Fibroblast of upper back skin (primary cell): ENCODE results near the gene TLR3.
"Not testable (repeated sequence)": the region's sequence is repeated elsewhere in the genome, so short reads cannot be mapped to it uniquely, and the experiment has no call there.

ENCODE experiments used
- DNase-seq: peaks from one replicate; pipeline ENCODE4 v3.0.0-alpha.2; 2013

TLR3 gene

DNA sequence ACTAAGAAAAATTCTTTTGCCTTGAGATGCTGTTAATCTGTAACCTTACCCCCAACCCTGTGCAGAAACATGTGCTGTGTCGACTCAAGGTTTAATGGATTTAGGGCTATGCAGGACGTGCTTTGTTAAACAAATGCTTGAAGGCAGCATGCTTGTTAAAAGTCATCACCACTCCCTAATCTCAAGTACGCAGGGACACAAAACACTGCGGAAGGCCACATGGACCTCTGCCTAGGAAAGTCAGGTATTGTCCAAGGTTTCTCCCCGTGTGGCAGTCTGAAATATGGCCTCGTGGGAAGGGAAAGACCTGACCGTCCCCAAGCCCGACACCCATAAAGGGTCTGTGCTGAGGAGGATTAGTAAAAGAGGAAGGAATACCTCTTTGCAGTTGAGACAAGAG is 18.8 kb upstream of the TLR3 start:
- DNase-seq, result not testable (repeated sequence)

GRCh38 chr4:186051096-186051495 is 17.9 kb upstream of the TLR3 start:
- no peak for DNase-seq

- DNase-seq, result no peak
Observed at GRCh38 chr4:186058253-186058979, 10.5 kb upstream of the TLR3 start.

GRCh38 chr4:186058980-186059316 is 10.0 kb upstream of the TLR3 start:
- no peak for DNase-seq

DNA sequence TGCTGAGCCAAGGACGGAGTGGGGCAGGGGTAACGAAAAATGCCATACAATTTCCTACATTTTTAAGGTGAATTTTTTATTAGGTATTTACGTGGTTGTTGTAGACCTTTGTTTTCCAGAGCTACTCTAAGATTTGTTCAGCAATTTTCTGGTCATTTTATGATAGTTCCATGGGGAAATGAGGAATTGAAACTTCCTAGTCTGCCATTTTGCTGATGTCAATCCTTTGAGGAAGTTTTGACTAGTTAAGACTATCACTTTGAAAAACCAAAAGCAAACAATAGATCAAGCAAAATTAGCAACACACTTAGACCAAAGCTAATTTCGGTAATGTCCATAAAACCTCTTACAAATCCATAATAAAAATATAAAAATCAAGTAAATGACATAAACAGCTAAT is 7.0 kb upstream of the TLR3 start:
- DNase-seq, result no peak

GRCh38 chr4:186067757-186068385 is 1.1 kb upstream of the TLR3 start:
- DNase-seq, result peak; percentile 54

DNA sequence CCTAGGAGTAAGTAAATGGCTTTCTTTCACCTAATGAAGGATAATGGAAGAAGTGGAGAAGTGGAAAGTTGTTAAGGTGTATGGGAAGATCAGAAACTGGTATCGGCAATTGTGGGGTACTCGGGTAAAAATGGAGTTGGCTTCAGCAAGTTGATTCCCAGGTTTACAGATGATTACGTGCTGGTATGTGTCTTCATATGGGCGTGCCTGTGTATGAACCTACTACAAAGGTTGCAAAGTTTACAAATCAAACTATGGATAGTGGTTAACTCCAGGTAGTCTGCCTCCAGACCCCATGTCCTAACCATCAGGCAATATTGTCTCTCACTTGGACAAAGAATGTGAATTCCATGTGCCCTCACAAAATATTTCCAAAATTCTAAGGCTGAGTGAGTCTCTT is 773 bp downstream of the TLR3 start:
- DNase-seq, result no peak

DNA sequence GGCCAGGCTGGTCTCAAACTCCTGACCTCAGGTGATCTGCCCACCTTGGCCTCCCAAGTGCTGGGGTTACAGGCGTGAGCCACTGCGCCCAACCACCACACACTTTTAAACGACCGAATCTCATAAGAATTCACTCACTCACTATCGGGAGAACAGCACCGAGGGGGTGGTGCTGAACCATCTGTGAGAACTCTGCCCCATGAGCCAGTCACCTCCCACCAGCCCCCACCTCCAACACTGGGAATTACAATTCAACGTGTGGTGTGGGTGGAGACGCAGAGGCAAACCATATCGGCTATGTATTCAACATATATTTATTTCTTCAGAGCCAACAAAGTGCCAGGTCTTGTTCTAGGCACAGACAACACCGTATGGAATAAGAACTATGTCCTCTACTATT is 3.6 kb downstream of the TLR3 start:
- DNase-seq, result no peak

DNA sequence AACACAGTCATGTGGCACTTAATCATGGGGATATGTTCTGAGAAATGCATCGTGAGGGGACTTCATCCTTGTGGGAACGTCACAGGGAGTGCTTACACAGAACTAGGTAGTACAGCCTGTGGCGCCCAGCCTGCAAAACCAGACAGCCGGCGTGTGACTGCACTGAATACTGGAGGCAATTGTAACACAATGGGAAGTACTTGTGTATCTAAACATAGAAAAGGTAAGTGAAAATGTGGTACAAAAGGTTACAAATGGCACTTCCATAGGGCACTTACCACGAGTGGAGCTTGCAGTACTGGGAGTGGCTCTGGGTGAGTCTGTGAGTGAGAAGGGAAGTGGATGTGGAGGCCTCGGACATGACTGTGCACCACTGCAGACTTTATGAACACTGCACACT is 5.2 kb downstream of the TLR3 start:
- DNase-seq, result no peak

- DNase-seq, result no peak
Observed at GRCh38 chr4:186078981-186079638, 10.2 kb downstream of the TLR3 start.

DNA sequence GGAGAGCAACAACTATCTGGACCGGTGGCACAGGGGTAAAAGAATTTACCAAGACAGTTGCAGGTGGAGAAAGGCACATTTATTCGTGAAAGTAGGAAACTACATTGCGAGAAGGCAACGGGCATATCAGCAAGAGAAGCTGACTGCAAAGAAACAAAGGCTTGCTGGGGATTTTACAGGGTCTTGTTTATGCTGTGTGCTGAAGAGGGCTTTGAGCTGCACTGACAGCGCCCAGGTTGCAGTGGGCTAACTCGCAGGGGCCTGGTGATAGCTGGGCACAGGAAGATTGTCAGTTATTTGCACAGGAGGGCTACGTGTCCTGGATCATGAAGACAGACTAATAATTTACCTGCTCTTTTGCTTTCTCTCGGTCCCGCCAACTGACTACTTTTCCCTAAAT is 10.7 kb downstream of the TLR3 start:
- DNase-seq, result no peak

DNA sequence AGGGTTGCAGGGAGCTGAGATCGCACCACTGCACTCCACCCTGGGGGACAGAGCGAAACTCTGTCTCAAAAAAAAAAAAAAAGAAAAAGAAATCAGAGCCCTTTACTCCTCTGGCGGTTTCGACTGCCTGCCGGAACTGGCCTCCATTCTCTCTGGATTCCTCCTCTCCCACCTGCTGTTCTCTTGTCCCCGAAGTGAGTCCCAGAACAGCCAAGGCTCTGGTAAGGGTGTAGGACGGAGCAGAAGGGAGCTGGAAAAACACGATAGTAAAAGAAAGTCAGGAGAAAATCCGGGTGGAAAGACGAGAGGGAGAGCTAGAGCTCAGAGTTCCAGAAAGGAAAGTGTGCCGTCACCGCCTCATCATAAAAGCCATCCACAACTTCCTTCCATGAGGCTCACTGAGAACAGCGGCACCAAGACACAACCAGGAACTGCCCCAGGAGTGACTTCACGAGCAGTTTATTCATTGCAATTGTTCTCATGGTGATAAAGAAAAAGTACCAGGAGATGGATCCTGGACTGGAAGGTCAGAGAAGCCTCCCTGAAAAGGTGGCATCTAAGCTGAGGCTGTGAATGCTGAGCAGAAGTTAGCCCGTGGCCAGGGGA is 12.3 kb downstream of the TLR3 start:
- DNase-seq, result no peak

- no peak for DNase-seq
Observed at GRCh38 chr4:186082221-186082620, 13.3 kb downstream of the TLR3 start.

GRCh38 chr4:186088523-186088922 is 19.6 kb downstream of the TLR3 start:
- DNase-seq, result no peak

DNA sequence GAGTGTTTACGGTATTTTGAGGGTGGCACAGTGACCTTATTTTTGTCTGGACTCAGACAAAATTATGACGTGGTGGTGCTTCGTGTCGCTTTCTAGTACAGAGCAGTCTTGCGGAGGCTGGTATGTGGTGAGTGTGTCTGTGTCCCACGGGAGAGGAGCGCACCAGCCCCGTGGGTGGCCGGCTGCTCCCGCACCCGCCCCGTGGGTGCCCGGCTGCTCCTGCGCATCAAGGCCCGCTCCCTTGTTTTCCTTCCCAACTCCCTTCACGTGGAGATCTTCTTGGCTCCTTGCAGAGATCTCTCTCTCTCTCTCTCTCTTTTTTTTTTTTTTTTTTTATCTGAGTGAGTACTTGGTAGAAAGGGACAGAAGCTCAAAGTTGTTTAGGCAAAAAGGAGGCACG is 23.3 kb downstream of the TLR3 start:
- no peak for DNase-seq

DNA sequence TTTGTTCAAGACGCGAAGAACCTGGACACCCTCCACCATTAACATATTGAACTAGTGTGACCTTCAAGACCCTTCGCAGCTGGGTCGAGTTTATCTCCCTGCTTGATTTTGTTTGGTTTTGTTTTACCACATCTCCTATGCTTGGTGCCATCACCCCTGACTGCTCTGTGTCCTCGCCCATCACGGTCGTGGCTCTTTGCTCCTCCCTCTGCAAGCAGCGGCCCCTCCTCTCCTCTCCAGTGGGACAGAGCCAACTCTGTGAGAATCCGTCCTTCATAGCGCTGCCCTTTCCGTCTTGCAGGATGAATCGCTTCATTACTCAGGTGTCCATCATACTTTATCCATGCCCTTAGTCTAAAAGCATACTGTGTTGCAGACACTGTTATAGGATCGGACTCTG is 26.4 kb downstream of the TLR3 start:
- DNase-seq, result no peak

DNA sequence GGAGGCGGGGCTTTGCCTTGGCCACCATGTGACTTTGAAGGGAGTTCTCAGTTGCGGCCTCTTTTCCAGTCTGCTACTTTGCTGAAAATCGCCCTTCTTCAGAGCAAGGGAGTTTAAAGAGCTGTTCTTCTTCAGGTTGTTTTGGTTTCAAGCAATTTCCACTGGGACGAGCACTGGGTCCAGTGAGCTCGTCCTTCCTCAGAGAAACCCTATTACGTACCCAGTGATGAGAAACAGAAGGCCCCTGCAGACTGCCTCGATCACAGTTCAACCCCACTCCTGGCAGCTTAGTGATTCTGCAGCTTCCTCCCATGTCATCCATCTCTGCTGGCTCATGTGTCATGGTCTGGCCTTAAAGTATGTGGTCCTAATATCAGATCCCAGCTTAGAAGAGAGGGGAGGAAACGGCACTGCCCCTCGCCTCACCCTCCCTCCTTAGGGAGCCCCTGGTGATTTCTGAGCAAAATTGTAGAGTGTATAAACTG is 27.8 kb downstream of the TLR3 start:
- DNase-seq, result no peak

GRCh38 chr4:186097386-186097785 is 28.4 kb downstream of the TLR3 start:
- no peak for DNase-seq

GRCh38 chr4:186102931-186103330 is 34.0 kb downstream of the TLR3 start:
- DNase-seq, result no peak

- DNase-seq, result no peak
Observed at GRCh38 chr4:186104114-186104889, 35.3 kb downstream of the TLR3 start, which contains the start of gene FAM149A. TSS of gene FAM149A (plus strand) at chr4:186104704.

DNA sequence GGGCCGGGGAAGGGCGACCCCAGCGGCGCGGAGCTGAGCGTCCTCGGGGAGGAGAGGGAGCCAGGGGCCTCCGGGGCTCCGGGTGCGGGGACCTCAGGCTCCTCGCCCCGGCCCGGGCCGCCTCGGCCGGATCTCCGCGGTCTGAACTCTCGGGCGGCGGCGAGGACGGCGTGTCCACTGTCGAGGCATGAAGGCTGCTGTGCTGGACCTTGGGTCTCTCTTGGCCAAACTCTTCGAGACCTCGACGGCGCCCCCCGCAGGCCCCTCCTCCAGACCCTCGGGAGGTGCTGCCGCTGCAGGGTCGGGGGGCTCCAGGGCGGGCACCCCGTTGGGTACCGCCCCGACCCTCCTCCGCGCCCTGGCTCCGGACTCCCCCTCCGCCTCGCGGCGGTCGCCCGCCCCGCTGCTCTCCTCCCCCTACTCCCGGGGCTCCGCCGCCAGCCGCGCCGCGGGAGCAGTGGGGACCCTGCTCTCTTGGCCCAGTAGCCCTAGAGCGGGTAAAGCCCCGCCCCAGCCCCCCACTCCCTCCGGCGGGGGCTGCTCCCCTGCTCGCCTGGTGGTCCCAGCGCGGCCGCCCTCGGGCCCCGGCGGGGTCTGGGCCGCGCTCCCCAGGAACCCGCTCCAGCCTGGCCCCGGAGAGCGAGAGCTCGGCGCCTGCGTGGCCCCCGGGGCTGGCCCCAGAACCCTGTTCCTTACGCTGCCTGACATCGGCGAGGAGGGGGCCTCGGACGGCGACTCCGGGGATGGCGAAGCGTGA is 36.1 kb downstream of the TLR3 start:
- no peak for DNase-seq

DNA sequence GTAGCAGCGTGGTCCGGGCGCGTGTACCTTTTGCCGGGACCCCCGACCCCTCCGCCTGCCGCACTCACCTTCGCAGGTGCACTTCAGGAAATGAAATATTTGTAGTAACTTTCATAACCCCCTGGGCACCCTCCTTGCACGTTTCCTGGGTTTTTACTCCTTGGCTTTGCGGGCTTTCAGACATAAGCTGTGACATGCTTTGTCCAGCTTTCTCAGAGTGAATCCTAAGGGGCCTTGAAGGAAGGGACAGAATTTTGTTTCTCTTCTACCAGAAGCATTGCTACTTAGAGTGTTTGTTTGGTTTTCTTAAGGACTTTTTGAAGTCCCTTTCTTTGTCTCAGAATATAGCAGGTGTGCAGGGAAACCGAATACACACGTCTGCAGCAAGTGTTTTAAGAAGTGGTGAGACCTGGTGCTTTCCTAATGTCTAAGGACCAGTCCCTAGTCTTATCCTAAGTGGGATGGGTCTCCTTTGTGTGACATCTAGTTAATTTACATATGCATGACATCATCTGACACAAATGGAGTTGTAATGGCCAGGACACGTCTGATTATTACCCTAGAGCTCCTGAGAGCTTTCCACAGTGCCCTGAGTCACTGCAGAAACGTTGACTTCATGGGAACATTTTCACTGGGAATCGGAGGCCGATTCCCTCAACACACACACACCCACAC is 36.8 kb downstream of the TLR3 start:
- no peak for DNase-seq
